K562 (cell line): ENCODE data around the gene TEDDM1. TPM values are rescaled to one million over a fixed set of nuclear protein-coding genes. Genes with fewer than 3 reads are reported as not detected.
A peak's percentile ranks its signal among the peaks of the same experiment; 100 is the strongest.

Source experiments
- ELF4 ChIP-seq: fragments of 450-650 bp; formaldehyde crosslinking; IDR thresholded peaks from 2 replicates; pipeline ENCODE4 v1.4.0; 2022; ENCODE audit warnings: missing genetic modification characterization
- HNRNPH1 ChIP-seq: fragments of 200-400 bp; formaldehyde crosslinking; optimal IDR thresholded peaks from 2 replicates; pipeline ENCODE3; 2017; ENCODE audit warnings: low read depth, mild to moderate bottlenecking, low read length, moderate library complexity
- MEF2A ChIP-seq: IDR thresholded peaks from 2 replicates; pipeline ENCODE4 v1.6.1; 2011; ENCODE audit warnings: low read depth, mild to moderate bottlenecking, low read length, moderate library complexity; ENCODE audit not compliant: control insufficient read depth
- MYBL2 ChIP-seq, 2 experiments: fragments of 450-650 bp in 1 of 2; sonication (generic) in 1 of 2; formaldehyde crosslinking in 1 of 2; IDR thresholded peaks; 2 replicates each; pipeline versions ENCODE4 v1.6.1 to v1.8.1; 2017 to 2022; ENCODE audit warnings: borderline replicate concordance in 1 of 2, inconsistent platforms in 1 of 2, low read depth in 1 of 2, mild to moderate bottlenecking in 1 of 2, missing genetic modification reagents in 1 of 2, moderate library complexity in 1 of 2
- MYNN ChIP-seq, 2 experiments: sonication (generic); formaldehyde crosslinking in 1 of 2; IDR thresholded peaks; 2 replicates each; pipeline versions ENCODE4 v1.5.0 to v1.6.1; 2016 to 2020; ENCODE audit warnings: antibody characterized with exemption in 1 of 2, missing genetic modification reagents in 1 of 2
- NFE2 ChIP-seq: IDR thresholded peaks from 2 replicates; pipeline ENCODE4 v1.6.1; 2014; ENCODE audit warnings: antibody characterized with exemption, low read depth
- NONO ChIP-seq, 2 experiments: fragments of 200-400 bp in 1 of 2; fragments of 450-650 bp in 1 of 2; formaldehyde crosslinking in 1 of 2; IDR thresholded peaks; 2 replicates each; pipeline ENCODE4 v1.6.1; 2017; ENCODE audit warnings: low read depth in 2 of 2, mild to moderate bottlenecking in 2 of 2, moderate library complexity in 2 of 2, low read length in 1 of 2
- PCBP1 ChIP-seq: fragments of 200-400 bp; formaldehyde crosslinking; IDR thresholded peaks from 2 replicates; pipeline ENCODE4 v1.6.1; 2018; ENCODE audit warnings: mild to moderate bottlenecking, low read depth, low read length; ENCODE audit not compliant: poor library complexity, severe bottlenecking
- POLR2AphosphoS5 ChIP-seq: IDR thresholded peaks from 2 replicates; pipeline ENCODE4 v1.6.1; 2011; ENCODE audit warnings: mild to moderate bottlenecking, low read depth, low read length, moderate library complexity; ENCODE audit not compliant: control insufficient read depth, insufficient read depth
- PURB ChIP-seq: sonication (generic); formaldehyde crosslinking; IDR thresholded peaks from 2 replicates; pipeline ENCODE4 v1.9.0; 2021; ENCODE audit warnings: low read depth, mild to moderate bottlenecking, missing genetic modification reagents
- RBM14 ChIP-seq: fragments of 200-400 bp; formaldehyde crosslinking; IDR thresholded peaks from 2 replicates; pipeline ENCODE4 v1.6.1; 2018; ENCODE audit warnings: low read depth, mild to moderate bottlenecking, low read length, moderate library complexity, borderline replicate concordance; ENCODE audit not compliant: insufficient read depth
- RNF2 ChIP-seq: sonication (generic); IDR thresholded peaks from 2 replicates; pipeline ENCODE4 v1.6.1; 2016
- SMARCA5 ChIP-seq: fragments of 450-650 bp; IDR thresholded peaks from 2 replicates; pipeline ENCODE4 v1.6.1; 2016
- SNRNP70 ChIP-seq: fragments of 200-400 bp; formaldehyde crosslinking; optimal IDR thresholded peaks from 2 replicates; pipeline ENCODE3; 2017; ENCODE audit warnings: low read depth, low read length
- XRCC4 ChIP-seq: IDR thresholded peaks from one replicate; pipeline ENCODE4 v1.6.1; 2011; ENCODE audit not compliant: insufficient read depth, insufficient read length; ENCODE audit errors: extremely low read depth
- ZNF197 ChIP-seq: fragments of 200-800 bp; sonication (Bioruptor generic); IDR thresholded peaks from 2 replicates; pipeline ENCODE4 v1.6.1; 2016; ENCODE audit warnings: low read depth, missing genetic modification characterization, missing compliant biosample characterization
- ZNF217 ChIP-seq: sonication (generic); formaldehyde crosslinking; IDR thresholded peaks from 2 replicates; pipeline ENCODE4 v1.8.0; 2022; ENCODE audit warnings: mild to moderate bottlenecking, missing genetic modification reagents
- ZNF282 ChIP-seq: sonication (generic); formaldehyde crosslinking; IDR thresholded peaks from 2 replicates; pipeline ENCODE4 v1.8.1; 2023; ENCODE audit warnings: missing genetic modification reagents
- polyA plus RNA-seq, 8 experiments: library from polyadenylated mRNA; depleted of rRNA in 4 of 8; stranded (reverse) in 5 of 8; unstranded in 3 of 8; fragments of >200 nt; fragmentation: Nextera tagmentation in 2 of 8; fragmentation: Illumina TruSeq in 1 of 8; extraction: Ambion mirVana in 2 of 8; extraction: Trizol in 1 of 8; gene quantifications; 2 replicates each; pipeline versions ENCODE4 v1.2.1 to v1.2.3, GENCODE V29; 2011 to 2014; ENCODE audit warnings: inconsistent platforms in 1 of 8, missing spikeins in 1 of 8
- total RNA-seq, 7 experiments: library from RNA; depleted of rRNA in 6 of 7; stranded (reverse); fragments of >200 nt in 6 of 7; fragmentation: Illumina TruSeq in 2 of 7; extraction: Trizol in 2 of 7; gene quantifications; 2 replicates each; pipeline versions ENCODE4 v1.2.1 to v1.2.3, GENCODE V29; 2011 to 2021; ENCODE audit warnings: low replicate concordance in 1 of 7
- TF ChIP-seq, protein P1 (sequence below): fragments of 450-650 bp; formaldehyde crosslinking; IDR thresholded peaks from 2 replicates; pipeline ENCODE4 v1.4.0; 2022; ENCODE audit warnings: mild to moderate bottlenecking, moderate library complexity
- TF ChIP-seq, protein P2 (sequence below): fragments of 450-650 bp; IDR thresholded peaks from 2 replicates; pipeline ENCODE4 v1.6.1; 2014; ENCODE audit warnings: low read depth, mild to moderate bottlenecking, moderate library complexity, borderline replicate concordance
- TF ChIP-seq, protein P3 (sequence below): fragments of 450-650 bp; formaldehyde crosslinking; IDR thresholded peaks from 2 replicates; pipeline ENCODE4 v1.4.0; 2020; ENCODE audit warnings: mild to moderate bottlenecking, mixed read lengths

Gene TEDDM1
- total and polyA plus RNA-seq, 9 of the 15 experiments (the other 6 are each of a cell fraction or from before 2014, with no cell fraction given), result not detected

- no peak for TF ChIP-seq HNRNPH1
- TF ChIP-seq, protein P1, sequence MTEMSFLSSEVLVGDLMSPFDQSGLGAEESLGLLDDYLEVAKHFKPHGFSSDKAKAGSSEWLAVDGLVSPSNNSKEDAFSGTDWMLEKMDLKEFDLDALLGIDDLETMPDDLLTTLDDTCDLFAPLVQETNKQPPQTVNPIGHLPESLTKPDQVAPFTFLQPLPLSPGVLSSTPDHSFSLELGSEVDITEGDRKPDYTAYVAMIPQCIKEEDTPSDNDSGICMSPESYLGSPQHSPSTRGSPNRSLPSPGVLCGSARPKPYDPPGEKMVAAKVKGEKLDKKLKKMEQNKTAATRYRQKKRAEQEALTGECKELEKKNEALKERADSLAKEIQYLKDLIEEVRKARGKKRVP (CRISPR knock-in tag), result peak; percentile 47; the same call in 1 of the 2 replicates
- peak; percentile 98 for TF ChIP-seq POLR2AphosphoS5
- TF ChIP-seq NONO (IDR thresholded peaks at IDR 0.05; ENCODE audit: low read depth in 2 of 2, low read length in 1 of 2), result peak; percentile 35 to 100; a peak in 3 of 4 replicates
- TF ChIP-seq SNRNP70, result no peak
- TF ChIP-seq, protein P2, sequence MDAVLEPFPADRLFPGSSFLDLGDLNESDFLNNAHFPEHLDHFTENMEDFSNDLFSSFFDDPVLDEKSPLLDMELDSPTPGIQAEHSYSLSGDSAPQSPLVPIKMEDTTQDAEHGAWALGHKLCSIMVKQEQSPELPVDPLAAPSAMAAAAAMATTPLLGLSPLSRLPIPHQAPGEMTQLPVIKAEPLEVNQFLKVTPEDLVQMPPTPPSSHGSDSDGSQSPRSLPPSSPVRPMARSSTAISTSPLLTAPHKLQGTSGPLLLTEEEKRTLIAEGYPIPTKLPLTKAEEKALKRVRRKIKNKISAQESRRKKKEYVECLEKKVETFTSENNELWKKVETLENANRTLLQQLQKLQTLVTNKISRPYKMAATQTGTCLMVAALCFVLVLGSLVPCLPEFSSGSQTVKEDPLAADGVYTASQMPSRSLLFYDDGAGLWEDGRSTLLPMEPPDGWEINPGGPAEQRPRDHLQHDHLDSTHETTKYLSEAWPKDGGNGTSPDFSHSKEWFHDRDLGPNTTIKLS, result peak; percentile 64; the same call in 1 of the 2 replicates
- no peak for TF ChIP-seq ZNF197 (CRISPR knock-in tag)
- no peak for TF ChIP-seq SMARCA5
- no peak for TF ChIP-seq XRCC4
- TF ChIP-seq, protein P3, sequence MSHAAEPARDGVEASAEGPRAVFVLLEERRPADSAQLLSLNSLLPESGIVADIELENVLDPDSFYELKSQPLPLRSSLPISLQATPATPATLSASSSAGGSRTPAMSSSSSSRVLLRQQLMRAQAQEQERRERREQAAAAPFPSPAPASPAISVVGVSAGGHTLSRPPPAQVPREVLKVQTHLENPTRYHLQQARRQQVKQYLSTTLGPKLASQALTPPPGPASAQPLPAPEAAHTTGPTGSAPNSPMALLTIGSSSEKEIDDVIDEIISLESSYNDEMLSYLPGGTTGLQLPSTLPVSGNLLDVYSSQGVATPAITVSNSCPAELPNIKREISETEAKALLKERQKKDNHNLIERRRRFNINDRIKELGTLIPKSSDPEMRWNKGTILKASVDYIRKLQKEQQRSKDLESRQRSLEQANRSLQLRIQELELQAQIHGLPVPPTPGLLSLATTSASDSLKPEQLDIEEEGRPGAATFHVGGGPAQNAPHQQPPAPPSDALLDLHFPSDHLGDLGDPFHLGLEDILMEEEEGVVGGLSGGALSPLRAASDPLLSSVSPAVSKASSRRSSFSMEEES, result no peak
- no peak; the same call in 1 of the 2 replicates for TF ChIP-seq MYNN (IDR thresholded peaks at IDR 0.05)
- no peak; the same call in 1 of the 2 replicates for TF ChIP-seq MYNN (CRISPR knock-in tag; IDR thresholded peaks at IDR 0.05)
- no peak for TF ChIP-seq MYBL2 (IDR thresholded peaks at IDR 0.05; ENCODE audit: low read depth)
- TF ChIP-seq MYBL2 (CRISPR knock-in tag; IDR thresholded peaks at IDR 0.05; ENCODE audit: borderline replicate concordance), result no peak
- TF ChIP-seq NFE2, result no peak
- no peak for TF ChIP-seq ZNF217 (CRISPR knock-in tag)
- TF ChIP-seq PURB (CRISPR knock-in tag), result no peak
- TF ChIP-seq PCBP1, result peak; percentile 97
- peak; percentile 99; the same call in 1 of the 2 replicates for TF ChIP-seq RBM14
- TF ChIP-seq ZNF282 (CRISPR knock-in tag), result 0 out of 2 replicates have a peak, but pooled peaks have one; percentile 72
- TF ChIP-seq ELF4 (CRISPR knock-in tag), result peak; percentile 5; the same call in 1 of the 2 replicates
- no peak for TF ChIP-seq MEF2A
- no peak; the same call in 1 of the 2 replicates for TF ChIP-seq RNF2
These were observed 9.0 kb downstream of the TEDDM1 start, which contains the start of gene GLUL (continued) for GRCh38 chr1:182391362-182392049.
